ENCODE results near the gene TRAF2. TPM values are rescaled to one million over a fixed set of nuclear protein-coding genes. Genes with fewer than 3 reads are reported as not detected.
A peak's percentile ranks its signal among the peaks of the same experiment; 100 is the strongest.
"Not testable (repeated sequence)": the region's sequence is repeated elsewhere in the genome, so short reads cannot be mapped to it uniquely, and the experiment has no call there.

TRAF2 gene
- total RNA-seq, 2 donors from 2014 or later = 45.9 to 55.1 TPM

DNA sequence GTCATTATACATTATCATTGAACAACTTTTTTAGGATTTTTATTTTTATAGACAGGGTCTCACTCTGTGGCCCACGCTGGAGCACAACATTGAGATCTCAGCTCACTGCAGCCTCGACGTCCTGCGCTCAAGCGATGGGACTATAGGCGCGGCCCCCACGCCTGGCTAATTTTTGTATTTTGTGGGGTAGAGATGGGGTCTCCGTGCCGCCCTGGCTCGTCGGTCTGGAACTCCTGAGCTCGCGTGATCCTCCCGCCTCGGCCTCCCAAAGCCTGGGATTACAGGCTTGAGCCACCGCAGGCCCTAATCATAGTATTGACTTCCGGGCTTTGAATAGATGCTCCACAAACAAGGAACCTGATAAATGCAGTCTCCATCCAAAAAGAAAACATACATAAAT lies 18.8 kb upstream of the TRAF2 start:
- H3K4me3 ChIP-seq (ENCODE audit: low read length) = peak overlapping the region; percentile 56

DNA sequence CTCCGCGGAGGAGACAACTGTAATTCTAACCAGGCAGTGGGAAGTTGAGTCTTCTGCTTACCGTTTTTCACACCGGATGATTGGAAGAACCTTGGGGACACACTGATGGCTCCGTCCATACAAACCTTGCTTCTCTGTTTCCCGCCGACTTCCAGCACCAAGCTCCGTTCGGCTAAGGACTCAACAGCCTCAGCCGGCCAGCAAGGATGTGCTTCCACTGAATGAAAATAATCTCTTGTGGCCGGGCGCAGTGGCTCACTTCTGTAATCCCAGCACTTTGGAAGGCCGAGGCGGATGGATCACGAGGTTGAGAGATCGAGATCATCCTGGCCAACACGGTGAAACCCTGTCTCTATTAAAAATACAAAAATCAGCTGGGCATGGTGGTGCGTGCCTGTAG lies 18.4 kb upstream of the TRAF2 start:
- Mint-ChIP-seq H3K4me1 (peaks cover 3% of the 10 kb centered on the region), H3K36me3 (ENCODE audit: low read depth) (peaks cover 33% of the 10 kb centered on the region), H3K27me3 (ENCODE audit: insufficient read depth) (no peaks in the 10 kb centered on the region), H3K9me3 (peaks cover 57% of the 10 kb centered on the region), H3K27ac (no peak overlapping the region), H3K4me3 (peak overlapping the region; percentile 70)
- Histone ChIP-seq H3K27ac (ENCODE audit: low read depth, low read length) (no peak overlapping the region), H3K4me3 (ENCODE audit: low read length) (no peak overlapping the region), H3K9ac (ENCODE audit: extremely low read depth, low read length, poor library complexity, severe bottlenecking) (no peak overlapping the region), H3K27me3 (ENCODE audit: control insufficient read depth, insufficient read depth, low read length, poor library complexity, severe bottlenecking) (no peaks in the 10 kb centered on the region), H3K36me3 (ENCODE audit: control insufficient read depth, insufficient read depth, low read length) (peaks cover 15% of the 10 kb centered on the region), H3K9me3 (ENCODE audit: control insufficient read depth, low read length) (peaks cover 40% of the 10 kb centered on the region), H3K4me1 (ENCODE audit: control insufficient read depth, insufficient read depth, low read length) (no peaks in the 10 kb centered on the region)
- 95 to 96% methylated on average over 18 of the region's 18 CpGs for WGBS, 2 experiments (ENCODE audit: insufficient coverage in 1 of 2, insufficient read length in 1 of 2)
- TF ChIP-seq CTCF (conservative IDR thresholded peaks at IDR 0.05) = no peak
- no peak for DNase-seq

More for the DNA sequence above, 18.8 kb upstream of the TRAF2 start:
- Histone ChIP-seq H3K27ac (ENCODE audit: low read depth, low read length) (no peak overlapping the region), H3K36me3 (ENCODE audit: control insufficient read depth, insufficient read depth, low read length) (peaks cover 20% of the 10 kb centered on the region), H3K9me3 (ENCODE audit: control insufficient read depth, low read length) (peaks cover 36% of the 10 kb centered on the region), H3K9ac (ENCODE audit: extremely low read depth, low read length, poor library complexity, severe bottlenecking) (no peak overlapping the region), H3K4me1 (ENCODE audit: control insufficient read depth, insufficient read depth, low read length) (no peaks in the 10 kb centered on the region), H3K27me3 (ENCODE audit: control insufficient read depth, insufficient read depth, low read length, poor library complexity, severe bottlenecking) (no peaks in the 10 kb centered on the region)
- DNase-seq = no peak
- no peak for TF ChIP-seq CTCF (conservative IDR thresholded peaks at IDR 0.05)
- Mint-ChIP-seq H3K36me3 (ENCODE audit: low read depth) (peaks cover 35% of the 10 kb centered on the region), H3K9me3 (peaks cover 53% of the 10 kb centered on the region), H3K27ac (no peak overlapping the region), H3K4me3 (peak overlapping the region; percentile 70), H3K4me1 (peaks cover 3% of the 10 kb centered on the region), H3K27me3 (ENCODE audit: insufficient read depth) (no peaks in the 10 kb centered on the region)
- WGBS, 2 experiments (ENCODE audit: insufficient coverage in 1 of 2, insufficient read length in 1 of 2) = 96 to 98% methylated on average over 5 to 18 of the region's 18 CpGs

DNA sequence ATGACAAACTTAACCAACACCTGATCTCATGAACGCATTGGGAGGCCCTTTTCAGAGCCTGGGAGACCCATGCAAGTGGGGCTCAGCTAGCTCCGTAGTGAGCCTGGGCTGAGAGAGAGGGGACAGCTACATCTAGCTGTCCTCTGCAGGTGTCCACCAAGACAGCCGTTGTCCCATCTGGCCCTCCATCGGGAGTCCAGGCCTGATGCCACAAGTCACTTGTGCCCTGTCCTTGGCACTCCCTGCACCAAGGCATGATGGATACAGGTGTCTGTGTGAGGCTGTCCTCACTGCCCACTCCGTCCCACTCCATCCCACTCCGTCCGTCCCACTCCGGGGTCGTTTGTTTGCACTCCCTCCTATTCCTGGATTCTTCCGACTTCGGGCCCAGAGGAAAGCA lies 17.7 kb upstream of the TRAF2 start:
- no peak overlapping the region for H3K9ac ChIP-seq (ENCODE audit: extremely low read depth, low read length, poor library complexity, severe bottlenecking)
- no peaks in the 10 kb centered on the region for H3K27me3 ChIP-seq (ENCODE audit: control insufficient read depth, insufficient read depth, low read length, poor library complexity, severe bottlenecking)
- peaks cover 43% of the 10 kb centered on the region for H3K9me3 ChIP-seq (ENCODE audit: control insufficient read depth, low read length)
- no peak for TF ChIP-seq CTCF (conservative IDR thresholded peaks at IDR 0.05)
- H3K36me3 ChIP-seq (ENCODE audit: control insufficient read depth, insufficient read depth, low read length) = peaks cover 8% of the 10 kb centered on the region
- H3K27ac Mint-ChIP-seq = no peak overlapping the region
- H3K4me1 ChIP-seq (ENCODE audit: control insufficient read depth, insufficient read depth, low read length) = no peaks in the 10 kb centered on the region
- H3K4me3 ChIP-seq (ENCODE audit: low read length) = no peak overlapping the region
- H3K4me3 Mint-ChIP-seq = peak overlapping the region; percentile 19
- no peak for DNase-seq
- H3K27me3 Mint-ChIP-seq (ENCODE audit: insufficient read depth) = no peaks in the 10 kb centered on the region
- peaks cover 63% of the 10 kb centered on the region for H3K9me3 Mint-ChIP-seq
- 93 to 96% methylated on average over 10 to 11 of the region's 11 CpGs for WGBS, 2 experiments (ENCODE audit: insufficient coverage in 1 of 2, insufficient read length in 1 of 2)
- H3K27ac ChIP-seq (ENCODE audit: low read depth, low read length) = no peak overlapping the region
- H3K4me1 Mint-ChIP-seq = peaks cover 3% of the 10 kb centered on the region
- peaks cover 27% of the 10 kb centered on the region for H3K36me3 Mint-ChIP-seq (ENCODE audit: low read depth)

GRCh38 chr9:136869611-136870010 lies 16.7 kb upstream of the TRAF2 start:
- WGBS, 2 experiments (ENCODE audit: insufficient coverage in 1 of 2, insufficient read length in 1 of 2) = 90 to 92% methylated on average over 1 to 2 of the region's 2 CpGs

More at GRCh38 chr9:136869611-136870010, 16.7 kb upstream of the TRAF2 start:
- not testable (repeated sequence) for H3K4me1 ChIP-seq (ENCODE audit: control insufficient read depth, insufficient read depth, low read length); H3K27me3 Mint-ChIP-seq (ENCODE audit: insufficient read depth); H3K9ac ChIP-seq (ENCODE audit: extremely low read depth, low read length, poor library complexity, severe bottlenecking); H3K4me1 Mint-ChIP-seq; H3K4me3 Mint-ChIP-seq; H3K27ac ChIP-seq (ENCODE audit: low read depth, low read length); H3K4me3 ChIP-seq (ENCODE audit: low read length); DNase-seq; H3K27ac Mint-ChIP-seq; H3K36me3 ChIP-seq (ENCODE audit: control insufficient read depth, insufficient read depth, low read length); H3K27me3 ChIP-seq (ENCODE audit: control insufficient read depth, insufficient read depth, low read length, poor library complexity, severe bottlenecking)
- Mint-ChIP-seq H3K9me3 (peaks cover 67% of the 10 kb centered on the region), H3K36me3 (ENCODE audit: low read depth) (peaks cover 19% of the 10 kb centered on the region)
- H3K9me3 ChIP-seq (ENCODE audit: control insufficient read depth, low read length) = peaks cover 43% of the 10 kb centered on the region

All from endodermal cell (in vitro differentiated cells).